Karpas-422 (cell line): ENCODE data around the gene RLF. TPM values are rescaled to one million over a fixed set of nuclear protein-coding genes. Genes with fewer than 3 reads are reported as not detected.

Source experiments
- DNase-seq: peaks from one replicate; pipeline ENCODE4 v3.0.0-alpha.2; 2015
- H2AFZ ChIP-seq: fragments of 200-600 bp; sonication (generic); 2 replicates; pipeline ENCODE4 v1.6.1; 2014; ENCODE audit warnings: antibody characterized with exemption, low read length, mixed read lengths
- H3K27ac ChIP-seq: fragments of 200-600 bp; sonication (generic); 2 replicates; pipeline ENCODE4 v1.5.1; 2014; ENCODE audit warnings: mild to moderate bottlenecking, low read length, moderate library complexity
- H3K27me3 ChIP-seq: fragments of 200-600 bp; sonication (generic); 2 replicates; pipeline ENCODE4 v1.6.1; 2014; ENCODE audit warnings: low read length, mixed read lengths
- H3K36me3 ChIP-seq: fragments of 200-600 bp; sonication (generic); 2 replicates; pipeline ENCODE4 v1.6.1; 2014; ENCODE audit warnings: low read length, mixed read lengths; ENCODE audit not compliant: insufficient read depth
- H3K4me1 ChIP-seq: fragments of 200-600 bp; sonication (generic); 2 replicates; pipeline ENCODE4 v1.6.1; 2014; ENCODE audit warnings: mild to moderate bottlenecking, low read length, mixed read lengths
- H3K4me2 ChIP-seq: fragments of 200-600 bp; sonication (generic); 2 replicates; pipeline ENCODE4 v1.6.1; 2014; ENCODE audit warnings: low read length, low read depth, mild to moderate bottlenecking; ENCODE audit not compliant: poor library complexity, severe bottlenecking
- H3K4me3 ChIP-seq: fragments of 200-600 bp; sonication (generic); 2 replicates; pipeline ENCODE4 v1.5.1; 2014; ENCODE audit warnings: mild to moderate bottlenecking, antibody characterized with exemption, low read length, mixed read lengths
- H3K79me2 ChIP-seq: fragments of 200-600 bp; sonication (generic); 2 replicates; pipeline ENCODE4 v1.6.1; 2014; ENCODE audit warnings: mild to moderate bottlenecking, low read length, mixed read lengths
- H3K9ac ChIP-seq: fragments of 200-600 bp; sonication (generic); 2 replicates; pipeline ENCODE4 v1.6.0; 2014; ENCODE audit warnings: low read length
- H3K9me2 ChIP-seq: fragments of 200-600 bp; sonication (generic), shearing (Covaris generic); replicated peaks from 2 replicates; pipeline ENCODE4 v1.6.0; 2014; ENCODE audit warnings: mild to moderate bottlenecking, low read length, moderate library complexity; ENCODE audit not compliant: insufficient read depth
- H3K9me3 ChIP-seq: fragments of 300-700, 200-600 bp; sonication (generic); 2 replicates; pipeline ENCODE4 v1.6.1; 2014; ENCODE audit warnings: low read length, mixed read lengths
- H4K20me1 ChIP-seq: fragments of 200-600 bp; sonication (generic); 2 replicates; pipeline ENCODE4 v1.6.1; 2014; ENCODE audit warnings: mild to moderate bottlenecking, antibody characterized with exemption, low read length, low read depth; ENCODE audit not compliant: insufficient read depth
- total RNA-seq: library from RNA; depleted of rRNA; stranded (reverse); fragments of >200 nt; shearing (Covaris generic); gene quantifications from 2 replicates; pipeline ENCODE4 v1.2.3, GENCODE V29; 2014; ENCODE audit warnings: low replicate concordance

RLF gene
- total RNA-seq, 1 experiment from 2014 or later: 33.5 TPM

GRCh38 chr1:40251456-40251855 lies 90.3 kb downstream of the RLF start:
- H2AFZ ChIP-seq: no peak overlapping the region
- H3K4me1 ChIP-seq: peaks cover 10% of the 10 kb centered on the region
- DNase-seq: no peak
- H4K20me1 ChIP-seq: no peaks in the 10 kb centered on the region
- H3K4me3 ChIP-seq: no peak overlapping the region
- H3K9ac ChIP-seq: no peak overlapping the region
- no peaks in the 10 kb centered on the region for H3K9me3 ChIP-seq
- H3K36me3 ChIP-seq: no peaks in the 10 kb centered on the region
- no peak overlapping the region for H3K27ac ChIP-seq
- no peaks in the 10 kb centered on the region for H3K27me3 ChIP-seq
- no peaks in the 10 kb centered on the region for H3K9me2 ChIP-seq
- H3K79me2 ChIP-seq: peaks cover 12% of the 10 kb centered on the region
- H3K4me2 ChIP-seq: no peak overlapping the region

GRCh38 chr1:40252601-40253000 lies 91.4 kb downstream of the RLF start:
- DNase-seq: no peak
- no peak overlapping the region for H3K9ac ChIP-seq
- peaks cover 14% of the 10 kb centered on the region for H3K4me1 ChIP-seq
- peaks cover 21% of the 10 kb centered on the region for H3K79me2 ChIP-seq
- H3K27me3 ChIP-seq: no peaks in the 10 kb centered on the region
- H3K9me2 ChIP-seq: no peaks in the 10 kb centered on the region
- H3K9me3 ChIP-seq: no peaks in the 10 kb centered on the region
- H4K20me1 ChIP-seq: no peaks in the 10 kb centered on the region
- no peak overlapping the region for H3K4me2 ChIP-seq
- no peak overlapping the region for H3K4me3 ChIP-seq
- no peak overlapping the region for H2AFZ ChIP-seq
- H3K27ac ChIP-seq: no peak overlapping the region
- H3K36me3 ChIP-seq: no peaks in the 10 kb centered on the region

GRCh38 chr1:40255231-40255630 lies 94.0 kb downstream of the RLF start:
- Histone ChIP-seq H3K4me3 (no peak overlapping the region), H3K9ac (no peak overlapping the region), H3K4me1 (peaks cover 20% of the 10 kb centered on the region), H3K36me3 (peaks cover 1% of the 10 kb centered on the region), H3K27me3 (no peaks in the 10 kb centered on the region), H4K20me1 (no peaks in the 10 kb centered on the region), H3K27ac (no peak overlapping the region), H3K79me2 (peaks cover 40% of the 10 kb centered on the region), H3K9me2 (no peaks in the 10 kb centered on the region), H2AFZ (no peak overlapping the region), H3K4me2 (no peak overlapping the region), H3K9me3 (no peaks in the 10 kb centered on the region)
- DNase-seq: no peak

- Histone ChIP-seq H3K36me3 (peaks cover 14% of the 10 kb centered on the region), H3K27ac (peak overlapping the region; percentile 85), H2AFZ (no peak overlapping the region), H3K4me1 (peaks cover 24% of the 10 kb centered on the region), H3K9me2 (no peaks in the 10 kb centered on the region), H3K4me3 (peak overlapping the region; percentile 85), H3K79me2 (peaks cover 52% of the 10 kb centered on the region), H3K4me2 (peak overlapping the region; percentile 96), H3K27me3 (no peaks in the 10 kb centered on the region), H3K9me3 (no peaks in the 10 kb centered on the region), H3K9ac (peak overlapping the region; percentile 87), H4K20me1 (no peaks in the 10 kb centered on the region)
- DNase-seq: no peak
Measured at GRCh38 chr1:40256401-40257084, 95.4 kb downstream of the RLF start.

GRCh38 chr1:40257313-40257687 lies 96.1 kb downstream of the RLF start:
- Histone ChIP-seq H4K20me1 (no peaks in the 10 kb centered on the region), H3K36me3 (peaks cover 18% of the 10 kb centered on the region), H3K4me1 (peaks cover 24% of the 10 kb centered on the region), H3K4me3 (peak overlapping the region; percentile 85), H3K27ac (peak overlapping the region; percentile 85), H3K4me2 (peak overlapping the region; percentile 96), H3K9me2 (no peaks in the 10 kb centered on the region), H3K27me3 (no peaks in the 10 kb centered on the region), H2AFZ (peak overlapping the region; percentile 51), H3K9me3 (no peaks in the 10 kb centered on the region), H3K79me2 (peaks cover 59% of the 10 kb centered on the region), H3K9ac (peak overlapping the region; percentile 87)
- DNase-seq: no peak

- no peaks in the 10 kb centered on the region for H3K27me3 ChIP-seq
- H3K4me1 ChIP-seq: peaks cover 24% of the 10 kb centered on the region
- peak within 1 kb of the TSS; percentile 85 for H3K27ac ChIP-seq
- H3K9me2 ChIP-seq: no peaks in the 10 kb centered on the region
- H3K4me2 ChIP-seq: peak within 1 kb of the TSS; percentile 96
- peaks cover 20% of the 10 kb centered on the region for H3K36me3 ChIP-seq
- H4K20me1 ChIP-seq: no peaks in the 10 kb centered on the region
- H3K79me2 ChIP-seq: peaks cover 63% of the 10 kb centered on the region
- DNase-seq: peak; percentile 99
- no peaks in the 10 kb centered on the region for H3K9me3 ChIP-seq
- peak within 1 kb of the TSS; percentile 93 for H3K4me3 ChIP-seq
- H2AFZ ChIP-seq: peak within 1 kb of the TSS; percentile 66
- H3K9ac ChIP-seq: peak within 1 kb of the TSS; percentile 93
Measured at GRCh38 chr1:40257688-40258444, 96.7 kb downstream of the RLF start, which contains the start of gene ZMPSTE24. Gene ZMPSTE24 (plus strand): TSS chr1:40258236. CDS start chr1:40258272, 36 bp downstream.

- Histone ChIP-seq H2AFZ (peak overlapping the region; percentile 66; the same call in 1 of the 2 replicates), H3K9ac (peak overlapping the region; percentile 93), H3K9me2 (no peaks in the 10 kb centered on the region), H3K4me3 (peak overlapping the region; percentile 93), H3K4me2 (peak overlapping the region; percentile 67), H3K79me2 (peaks cover 69% of the 10 kb centered on the region), H3K4me1 (peaks cover 24% of the 10 kb centered on the region), H3K27ac (peak overlapping the region; percentile 60), H3K27me3 (no peaks in the 10 kb centered on the region), H3K9me3 (no peaks in the 10 kb centered on the region), H3K36me3 (peaks cover 23% of the 10 kb centered on the region), H4K20me1 (no peaks in the 10 kb centered on the region)
- DNase-seq: no peak
Measured at GRCh38 chr1:40258445-40258769, 97.2 kb downstream of the RLF start.

- H3K36me3 ChIP-seq: peaks cover 56% of the 10 kb centered on the region
- no peak overlapping the region for H3K4me2 ChIP-seq
- DNase-seq: no peak
- H3K4me3 ChIP-seq: no peak overlapping the region
- no peaks in the 10 kb centered on the region for H4K20me1 ChIP-seq
- H3K27me3 ChIP-seq: no peaks in the 10 kb centered on the region
- H3K9ac ChIP-seq: no peak overlapping the region
- H3K9me3 ChIP-seq: no peaks in the 10 kb centered on the region
- H3K4me1 ChIP-seq: peaks cover 7% of the 10 kb centered on the region
- no peak overlapping the region for H3K27ac ChIP-seq
- no peak overlapping the region for H2AFZ ChIP-seq
- no peaks in the 10 kb centered on the region for H3K9me2 ChIP-seq
- peaks cover 72% of the 10 kb centered on the region for H3K79me2 ChIP-seq
Measured at GRCh38 chr1:40264354-40264781, 103.2 kb downstream of the RLF start.
